Astrocyte (in vitro differentiated cells and primary cell): ENCODE data around the gene KRT222. TPM values are rescaled to one million over a fixed set of nuclear protein-coding genes. Genes with fewer than 3 reads are reported as not detected.

Experiments used
- DNase-seq: peaks from one replicate; pipeline ENCODE4 v3.0.0-alpha.2; 2010; ENCODE audit warnings: low read depth
- FAIRE-seq: peaks from 2 replicates; lab custom pipeline; 2011; peaks lifted over from hg19 to GRCh38; lab: Jason Lieb, UNC
- H2AFZ ChIP-seq: 2 replicates; pipeline ENCODE4 v1.6.0; 2012; ENCODE audit warnings: low read depth, low read length, inconsistent platforms
- H3K27ac ChIP-seq: 2 replicates; pipeline ENCODE4 v1.5.1; 2011; ENCODE audit warnings: low read depth, low read length, inconsistent platforms
- H3K27me3 ChIP-seq: 2 replicates; pipeline ENCODE4 v1.6.0; 2011; ENCODE audit warnings: low read length, inconsistent platforms; ENCODE audit not compliant: insufficient read depth
- H3K36me3 ChIP-seq: 2 replicates; pipeline ENCODE4 v1.5.1; 2011; ENCODE audit warnings: low read length, inconsistent platforms; ENCODE audit not compliant: insufficient read depth
- H3K4me1 ChIP-seq: 2 replicates; pipeline ENCODE4 v1.5.1; 2011; ENCODE audit warnings: low read length, inconsistent platforms; ENCODE audit not compliant: insufficient read depth
- H3K4me2 ChIP-seq: 2 replicates; pipeline ENCODE4 v1.6.0; 2012; ENCODE audit warnings: low read length, inconsistent platforms
- H3K4me3 ChIP-seq: 2 replicates; pipeline ENCODE4 v1.5.1; 2011; ENCODE audit warnings: low read depth, mild to moderate bottlenecking, low read length, inconsistent platforms; ENCODE audit not compliant: insufficient read depth
- H3K79me2 ChIP-seq: 2 replicates; pipeline ENCODE4 v1.6.0; 2012; ENCODE audit warnings: mild to moderate bottlenecking, low read length, inconsistent platforms; ENCODE audit not compliant: insufficient read depth
- H3K9ac ChIP-seq: 2 replicates; pipeline ENCODE4 v1.6.0; 2012; ENCODE audit warnings: mild to moderate bottlenecking, low read length, inconsistent platforms
- H3K9me3 ChIP-seq: 2 replicates; pipeline ENCODE4 v1.5.1; 2012; ENCODE audit warnings: low read depth, mild to moderate bottlenecking, low read length, inconsistent platforms; ENCODE audit not compliant: insufficient read depth
- H4K20me1 ChIP-seq: 2 replicates; pipeline ENCODE4 v1.6.0; 2012; ENCODE audit warnings: low read length, inconsistent platforms; ENCODE audit not compliant: insufficient read depth
- H3K27ac Mint-ChIP-seq: one replicate; pipeline ENCODE4 v1.8.0; 2021; ENCODE audit warnings: mild to moderate bottlenecking, mixed read lengths; ENCODE audit not compliant: unreplicated experiment
- H3K27me3 Mint-ChIP-seq: one replicate; pipeline ENCODE4 v1.8.0; 2021; ENCODE audit warnings: low read depth, mixed read lengths; ENCODE audit not compliant: unreplicated experiment
- H3K36me3 Mint-ChIP-seq: one replicate; pipeline ENCODE4 v1.8.0; 2021; ENCODE audit warnings: low read depth, mixed read lengths; ENCODE audit not compliant: unreplicated experiment
- H3K4me1 Mint-ChIP-seq: one replicate; pipeline ENCODE4 v1.8.0; 2021; ENCODE audit warnings: low read depth, mixed read lengths; ENCODE audit not compliant: unreplicated experiment
- H3K4me3 Mint-ChIP-seq: one replicate; pipeline ENCODE4 v1.8.0; 2021; ENCODE audit warnings: mild to moderate bottlenecking, moderate library complexity, mixed read lengths; ENCODE audit not compliant: unreplicated experiment
- H3K9me3 Mint-ChIP-seq: one replicate; pipeline ENCODE4 v1.8.0; 2021; ENCODE audit warnings: mild to moderate bottlenecking, mixed read lengths; ENCODE audit not compliant: unreplicated experiment
- EZH2 ChIP-seq: IDR thresholded peaks from 2 replicates; pipeline ENCODE4 v1.6.1; 2012; ENCODE audit warnings: mild to moderate bottlenecking, low read length, inconsistent platforms; ENCODE audit not compliant: insufficient read depth
- total RNA-seq: library from RNA; stranded (reverse); gene quantifications from 2 replicates; pipeline ENCODE4 v1.2.1, GENCODE V29; 2021
- TF ChIP-seq, protein P1 (sequence below): IDR thresholded peaks from 2 replicates; pipeline ENCODE4 v1.5.1; 2011; ENCODE audit warnings: low read depth, mild to moderate bottlenecking, inconsistent platforms, low read length, moderate library complexity; ENCODE audit not compliant: insufficient read depth

KRT222 gene
- total RNA-seq, 1 donor from 2014 or later: 0.14 TPM

DNA sequence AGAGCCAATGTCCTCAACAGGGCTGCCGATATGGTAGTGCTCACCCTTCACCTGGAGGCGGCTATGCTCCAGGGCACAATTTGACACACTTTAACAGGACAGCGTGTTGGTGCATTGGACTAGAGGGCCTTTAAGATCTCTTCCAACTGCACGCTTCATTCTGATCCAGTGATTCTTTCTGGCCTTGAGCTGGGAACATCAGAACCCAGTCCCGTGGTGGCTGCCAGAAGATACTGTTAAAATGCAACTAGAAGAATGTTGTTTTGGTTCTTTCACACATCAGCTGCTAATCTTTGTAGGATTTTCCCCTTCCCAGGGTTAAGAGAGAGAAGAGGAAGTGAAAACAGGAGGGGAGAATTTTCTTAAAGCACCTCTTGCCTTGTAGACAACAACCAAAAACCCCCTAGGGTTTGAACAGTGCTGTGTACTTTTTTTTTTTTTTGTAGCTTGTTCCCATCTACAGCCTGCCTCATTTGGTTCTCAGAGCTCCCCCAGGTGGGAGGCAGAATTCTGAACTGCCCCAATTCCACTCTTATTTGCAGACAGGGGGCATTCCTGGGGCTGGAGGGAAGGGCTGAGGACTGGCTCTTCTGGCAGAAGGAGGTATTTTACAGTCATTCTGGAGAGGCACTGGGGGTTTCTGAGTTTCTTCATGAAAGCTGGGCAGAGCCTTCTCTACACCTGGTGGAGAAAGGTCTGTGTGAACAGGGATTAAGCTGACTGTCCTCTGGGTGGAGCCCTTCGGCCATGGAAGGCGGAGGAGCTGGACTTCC lies 49.7 kb downstream of the KRT222 start:
- Histone ChIP-seq H3K4me1 (no peaks in the 10 kb centered on the region), H3K4me2 (no peak overlapping the region), H3K9ac (no peak overlapping the region), H3K36me3 (no peaks in the 10 kb centered on the region), H3K9me3 (no peaks in the 10 kb centered on the region), H3K4me3 (no peak overlapping the region), H3K79me2 (no peaks in the 10 kb centered on the region), H4K20me1 (no peaks in the 10 kb centered on the region), H2AFZ (no peak overlapping the region), H3K27me3 (peaks cover 21% of the 10 kb centered on the region), H3K27ac (no peak overlapping the region)
- no peak for FAIRE-seq
- Mint-ChIP-seq H3K27ac (no peak overlapping the region), H3K4me1 (peaks cover 2% of the 10 kb centered on the region), H3K9me3 (peaks cover 4% of the 10 kb centered on the region), H3K36me3 (peaks cover 1% of the 10 kb centered on the region), H3K4me3 (no peak overlapping the region), H3K27me3 (peaks cover 46% of the 10 kb centered on the region)
- TF ChIP-seq EZH2: no peak
- TF ChIP-seq, protein P1, sequence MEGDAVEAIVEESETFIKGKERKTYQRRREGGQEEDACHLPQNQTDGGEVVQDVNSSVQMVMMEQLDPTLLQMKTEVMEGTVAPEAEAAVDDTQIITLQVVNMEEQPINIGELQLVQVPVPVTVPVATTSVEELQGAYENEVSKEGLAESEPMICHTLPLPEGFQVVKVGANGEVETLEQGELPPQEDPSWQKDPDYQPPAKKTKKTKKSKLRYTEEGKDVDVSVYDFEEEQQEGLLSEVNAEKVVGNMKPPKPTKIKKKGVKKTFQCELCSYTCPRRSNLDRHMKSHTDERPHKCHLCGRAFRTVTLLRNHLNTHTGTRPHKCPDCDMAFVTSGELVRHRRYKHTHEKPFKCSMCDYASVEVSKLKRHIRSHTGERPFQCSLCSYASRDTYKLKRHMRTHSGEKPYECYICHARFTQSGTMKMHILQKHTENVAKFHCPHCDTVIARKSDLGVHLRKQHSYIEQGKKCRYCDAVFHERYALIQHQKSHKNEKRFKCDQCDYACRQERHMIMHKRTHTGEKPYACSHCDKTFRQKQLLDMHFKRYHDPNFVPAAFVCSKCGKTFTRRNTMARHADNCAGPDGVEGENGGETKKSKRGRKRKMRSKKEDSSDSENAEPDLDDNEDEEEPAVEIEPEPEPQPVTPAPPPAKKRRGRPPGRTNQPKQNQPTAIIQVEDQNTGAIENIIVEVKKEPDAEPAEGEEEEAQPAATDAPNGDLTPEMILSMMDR: peak; percentile 37
- DNase-seq: peak; percentile 22

DNA sequence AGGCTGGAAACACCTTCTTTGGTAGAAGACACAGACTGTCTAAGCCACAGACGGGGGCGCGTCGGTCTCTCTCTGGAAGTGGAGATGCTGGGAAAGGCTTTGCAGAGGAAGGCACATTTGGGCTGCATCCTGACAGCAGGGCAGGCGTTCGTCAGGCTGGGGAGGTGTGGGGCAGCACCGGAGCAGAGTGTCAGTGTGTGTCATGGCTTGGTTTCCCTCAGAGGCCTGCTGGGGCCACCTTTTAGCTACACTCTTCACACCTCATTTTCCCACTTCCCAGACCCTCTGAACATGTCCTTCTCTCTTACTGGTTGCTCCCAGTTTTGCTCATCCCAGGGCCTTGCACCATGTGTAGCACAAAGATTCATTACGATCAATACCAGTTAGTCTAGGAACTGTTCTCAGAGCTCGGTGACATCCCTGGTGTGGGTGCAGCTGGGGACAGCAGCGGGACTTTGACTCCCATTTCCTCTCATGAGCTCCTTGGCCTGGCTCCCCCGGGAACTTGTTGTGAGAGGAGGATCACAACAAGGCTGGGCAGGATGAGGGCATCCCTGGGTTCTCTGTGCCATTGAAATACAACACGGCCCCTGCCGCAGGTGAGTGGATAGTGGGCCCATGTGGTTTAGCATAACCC lies 50.4 kb downstream of the KRT222 start:
- Histone ChIP-seq H3K79me2 (no peaks in the 10 kb centered on the region), H2AFZ (no peak overlapping the region), H3K27ac (no peak overlapping the region), H4K20me1 (no peaks in the 10 kb centered on the region), H3K9me3 (no peaks in the 10 kb centered on the region), H3K27me3 (peaks cover 23% of the 10 kb centered on the region), H3K4me1 (no peaks in the 10 kb centered on the region), H3K4me3 (no peak overlapping the region), H3K36me3 (no peaks in the 10 kb centered on the region), H3K4me2 (no peak overlapping the region), H3K9ac (no peak overlapping the region)
- Mint-ChIP-seq H3K4me3 (no peak overlapping the region), H3K27me3 (peaks cover 44% of the 10 kb centered on the region), H3K4me1 (peaks cover 2% of the 10 kb centered on the region), H3K9me3 (peaks cover 5% of the 10 kb centered on the region), H3K27ac (no peak overlapping the region), H3K36me3 (peaks cover 1% of the 10 kb centered on the region)
- TF ChIP-seq, protein P1: no peak
- no peak for TF ChIP-seq EZH2
- FAIRE-seq: no peak
- no peak for DNase-seq
